Measurements from ENCODE around the gene PRKCI. TPM values are rescaled to one million over a fixed set of nuclear protein-coding genes. Genes with fewer than 3 reads are reported as not detected.

Gene PRKCI
- total RNA-seq, 1 donor from 2014 or later: 64.0 TPM

DNA sequence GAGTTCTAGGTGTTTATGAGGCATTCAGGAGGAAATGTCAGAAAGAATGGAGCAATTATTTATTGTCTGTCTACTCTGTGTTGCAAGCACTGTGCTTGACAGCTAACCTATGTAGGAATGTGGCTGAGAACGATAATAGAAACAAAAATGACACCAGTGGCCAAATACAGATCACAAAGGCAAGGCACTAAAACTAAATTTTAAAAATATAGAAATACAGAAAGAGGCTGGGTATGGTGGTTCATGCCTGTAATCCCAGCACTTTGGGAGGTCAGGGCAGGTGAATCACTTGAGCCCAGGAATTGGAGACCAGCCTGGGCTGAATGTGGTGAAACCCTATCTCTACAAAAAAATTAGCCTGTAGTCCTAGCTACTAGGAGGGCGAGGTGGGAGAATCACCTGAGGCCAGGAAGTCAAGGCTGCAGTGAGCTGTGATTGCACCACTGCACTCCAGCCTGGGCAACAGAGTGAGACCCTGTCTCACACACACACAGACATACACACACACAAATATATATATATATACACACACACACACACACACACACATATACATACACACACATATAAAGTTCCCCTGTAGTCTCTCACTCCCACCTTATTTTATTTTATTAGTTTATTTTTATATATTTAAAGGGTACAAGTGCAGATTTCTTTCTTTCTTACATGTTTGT is 6.0 kb downstream of the PRKCI start:
- H3K4me3 Mint-ChIP-seq: no peak overlapping the region
- DNase-seq (ENCODE audit: low spot score in 2 of 2, unreplicated experiment in 2 of 2): no peak
- TF ChIP-seq, protein P1, sequence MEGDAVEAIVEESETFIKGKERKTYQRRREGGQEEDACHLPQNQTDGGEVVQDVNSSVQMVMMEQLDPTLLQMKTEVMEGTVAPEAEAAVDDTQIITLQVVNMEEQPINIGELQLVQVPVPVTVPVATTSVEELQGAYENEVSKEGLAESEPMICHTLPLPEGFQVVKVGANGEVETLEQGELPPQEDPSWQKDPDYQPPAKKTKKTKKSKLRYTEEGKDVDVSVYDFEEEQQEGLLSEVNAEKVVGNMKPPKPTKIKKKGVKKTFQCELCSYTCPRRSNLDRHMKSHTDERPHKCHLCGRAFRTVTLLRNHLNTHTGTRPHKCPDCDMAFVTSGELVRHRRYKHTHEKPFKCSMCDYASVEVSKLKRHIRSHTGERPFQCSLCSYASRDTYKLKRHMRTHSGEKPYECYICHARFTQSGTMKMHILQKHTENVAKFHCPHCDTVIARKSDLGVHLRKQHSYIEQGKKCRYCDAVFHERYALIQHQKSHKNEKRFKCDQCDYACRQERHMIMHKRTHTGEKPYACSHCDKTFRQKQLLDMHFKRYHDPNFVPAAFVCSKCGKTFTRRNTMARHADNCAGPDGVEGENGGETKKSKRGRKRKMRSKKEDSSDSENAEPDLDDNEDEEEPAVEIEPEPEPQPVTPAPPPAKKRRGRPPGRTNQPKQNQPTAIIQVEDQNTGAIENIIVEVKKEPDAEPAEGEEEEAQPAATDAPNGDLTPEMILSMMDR (IDR thresholded peaks at IDR 0.05; ENCODE audit: unreplicated experiment): no peak
- H3K27me3 Mint-ChIP-seq (ENCODE audit: low read depth): no peaks in the 10 kb centered on the region
- H3K36me3 Mint-ChIP-seq: peaks cover 3% of the 10 kb centered on the region
- no peaks in the 10 kb centered on the region for H3K9me3 Mint-ChIP-seq
- H3K27ac Mint-ChIP-seq: peak overlapping the region; percentile 65
- H3K4me1 Mint-ChIP-seq: peaks cover 49% of the 10 kb centered on the region

DNA sequence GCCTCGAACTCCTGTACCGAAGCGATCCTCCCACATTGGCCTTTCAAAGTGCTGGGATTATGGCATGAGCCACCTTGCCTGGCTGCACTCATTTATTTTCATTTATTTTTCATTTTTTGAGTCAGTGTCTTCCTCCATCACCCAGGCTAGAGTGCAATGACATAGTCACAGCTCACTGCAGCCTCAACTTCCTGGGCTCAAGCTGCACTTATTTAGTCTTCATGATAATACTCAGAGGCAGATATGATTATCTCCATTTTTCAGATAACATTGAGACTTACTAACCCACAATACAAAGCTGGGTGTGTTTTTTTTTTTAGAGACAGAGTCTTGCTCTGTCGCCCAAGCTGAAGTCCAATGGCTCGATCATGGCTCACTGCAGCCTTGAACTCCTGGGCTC is 10.0 kb downstream of the PRKCI start:
- TF ChIP-seq, protein P1 (IDR thresholded peaks at IDR 0.05; ENCODE audit: unreplicated experiment): no peak
- H3K9me3 Mint-ChIP-seq: no peaks in the 10 kb centered on the region
- H3K27me3 Mint-ChIP-seq (ENCODE audit: low read depth): no peaks in the 10 kb centered on the region
- H3K4me1 Mint-ChIP-seq: peaks cover 16% of the 10 kb centered on the region
- no peak for DNase-seq (ENCODE audit: low spot score in 2 of 2, unreplicated experiment in 2 of 2)
- H3K36me3 Mint-ChIP-seq: peaks cover 13% of the 10 kb centered on the region
- H3K27ac Mint-ChIP-seq: peak overlapping the region; percentile 67
- H3K4me3 Mint-ChIP-seq: no peak overlapping the region

DNA sequence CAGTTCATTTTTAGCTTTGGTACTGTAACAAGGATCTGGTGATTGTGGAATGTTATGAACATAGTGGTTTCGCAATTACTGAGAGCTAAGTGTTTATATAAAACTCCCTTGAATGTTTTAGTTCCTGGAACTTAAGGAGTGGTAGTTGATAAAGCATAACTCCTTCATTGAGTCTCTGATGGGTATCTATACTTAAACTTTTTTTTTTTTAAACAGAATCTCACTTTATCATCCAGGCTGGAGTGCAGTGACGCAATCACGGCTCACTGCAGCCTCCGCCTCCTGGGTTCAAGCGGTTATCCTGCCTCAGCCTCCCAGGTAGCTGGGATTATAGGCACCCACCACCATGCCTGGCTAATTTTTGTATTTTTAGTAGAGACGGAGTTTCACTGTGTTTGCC is 11.3 kb downstream of the PRKCI start:
- H3K27me3 Mint-ChIP-seq (ENCODE audit: low read depth): no peaks in the 10 kb centered on the region
- no peaks in the 10 kb centered on the region for H3K9me3 Mint-ChIP-seq
- no peak for DNase-seq (ENCODE audit: low spot score in 2 of 2, unreplicated experiment in 2 of 2)
- H3K27ac Mint-ChIP-seq: peak overlapping the region; percentile 82
- H3K4me3 Mint-ChIP-seq: no peak overlapping the region
- TF ChIP-seq, protein P1 (IDR thresholded peaks at IDR 0.05; ENCODE audit: unreplicated experiment): no peak
- peaks cover 8% of the 10 kb centered on the region for H3K4me1 Mint-ChIP-seq
- H3K36me3 Mint-ChIP-seq: peaks cover 13% of the 10 kb centered on the region

DNA sequence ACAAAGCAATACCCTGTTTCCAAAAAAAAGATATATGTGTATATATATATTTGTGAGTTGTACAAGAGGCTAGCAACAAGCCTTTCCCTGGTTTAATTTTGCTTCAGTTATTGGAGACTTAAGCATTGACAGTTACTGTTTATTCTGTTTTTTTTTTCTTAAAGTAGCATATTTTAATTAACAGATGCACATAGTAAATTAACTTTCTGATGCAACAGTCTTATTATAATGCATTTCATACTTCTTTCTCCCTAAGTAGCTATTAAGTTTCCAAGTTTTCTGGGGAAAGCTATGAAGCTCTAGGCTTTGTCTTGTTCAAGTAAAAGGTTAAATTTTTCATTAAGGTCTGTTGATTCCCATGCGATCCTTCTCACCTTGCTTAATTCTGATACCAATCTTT is 17.9 kb downstream of the PRKCI start:
- Mint-ChIP-seq H3K4me1 (peaks cover 20% of the 10 kb centered on the region), H3K36me3 (peaks cover 21% of the 10 kb centered on the region), H3K27me3 (ENCODE audit: low read depth) (no peaks in the 10 kb centered on the region), H3K27ac (peak overlapping the region; percentile 91), H3K4me3 (no peak overlapping the region), H3K9me3 (no peaks in the 10 kb centered on the region)
- TF ChIP-seq, protein P1 (IDR thresholded peaks at IDR 0.05; ENCODE audit: unreplicated experiment): no peak
- DNase-seq (ENCODE audit: low spot score in 2 of 2, unreplicated experiment in 2 of 2): no peak

DNA sequence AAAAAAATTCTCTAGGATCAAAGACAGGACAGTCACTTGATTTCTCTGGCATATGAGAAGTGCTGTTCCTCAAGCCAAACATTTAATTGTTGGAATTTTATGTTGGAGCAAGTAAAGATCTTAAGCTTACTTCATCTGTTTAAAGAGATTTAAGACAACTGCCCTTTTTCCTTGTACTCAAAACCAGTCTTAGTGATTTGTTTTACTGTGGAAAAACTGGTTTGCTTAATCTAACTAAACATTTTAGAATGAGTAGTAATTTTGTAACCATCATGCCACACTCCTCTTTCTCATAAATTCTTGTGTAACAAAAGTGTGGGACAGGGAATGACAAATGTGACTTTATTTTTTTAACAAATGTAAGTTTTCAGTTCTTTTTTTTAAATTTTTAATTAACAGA is 18.4 kb downstream of the PRKCI start:
- H3K36me3 Mint-ChIP-seq: peaks cover 25% of the 10 kb centered on the region
- H3K27me3 Mint-ChIP-seq (ENCODE audit: low read depth): no peaks in the 10 kb centered on the region
- peaks cover 20% of the 10 kb centered on the region for H3K4me1 Mint-ChIP-seq
- no peak for DNase-seq (ENCODE audit: low spot score in 2 of 2, unreplicated experiment in 2 of 2)
- H3K9me3 Mint-ChIP-seq: no peaks in the 10 kb centered on the region
- TF ChIP-seq, protein P1 (IDR thresholded peaks at IDR 0.05; ENCODE audit: unreplicated experiment): no peak
- H3K4me3 Mint-ChIP-seq: no peak overlapping the region
- H3K27ac Mint-ChIP-seq: peak overlapping the region; percentile 91
